ENCODE results near the gene GCHFR. TPM values are rescaled to one million over a fixed set of nuclear protein-coding genes. Genes with fewer than 3 reads are reported as not detected.

The GCHFR gene
- total and polyA plus RNA-seq, 4 donors, result 50.5 to 229 (median 119) TPM

GRCh38 chr15:40737048-40737447 lies 26.8 kb upstream of the GCHFR start:
- TF ChIP-seq RXRA (IDR thresholded peaks at IDR 0.05) (no peak), MAX (IDR thresholded peaks at IDR 0.05) (no peak), ATF3 (IDR thresholded peaks at IDR 0.05) (no peak), ZBTB33 (IDR thresholded peaks at IDR 0.05) (no peak), EGR1 (IDR thresholded peaks at IDR 0.05; ENCODE audit: low read depth in 2 of 2) (no peak)
- Histone ChIP-seq H3K9ac (ENCODE audit: low read depth in 1 of 2, low read length in 2 of 2) (no peak overlapping the region), H3K36me3 (ENCODE audit: control insufficient read depth in 4 of 4, insufficient read depth in 3 of 4, low read depth in 1 of 4, low read length in 3 of 4) (peaks cover 7 to 59% (median 48%) of the 10 kb centered on the region in 4 donors), H3K27me3 (ENCODE audit: control insufficient read depth in 4 of 4, insufficient read depth in 4 of 4, low read length in 3 of 4) (no peaks in the 10 kb centered on the region), H3K4me3 (ENCODE audit: low read depth in 1 of 3, low read length in 3 of 3) (no peak overlapping the region), H3K9me3 (ENCODE audit: control insufficient read depth in 4 of 4, low read length in 3 of 4) (no peaks in the 10 kb centered on the region), H3K27ac (ENCODE audit: low read depth in 1 of 2, low read length in 2 of 2) (no peak overlapping the region), H3K4me1 (ENCODE audit: control insufficient read depth in 4 of 4, insufficient read depth in 4 of 4, low read length in 3 of 4) (no peaks in the 10 kb centered on the region)
- WGBS, result 93% methylated on average over 3 of the region's 3 CpGs
- DNase-seq (ENCODE audit: low spot score), result no peak

GRCh38 chr15:40739047-40739446 lies 24.8 kb upstream of the GCHFR start:
- Histone ChIP-seq H3K36me3 (ENCODE audit: control insufficient read depth in 4 of 4, insufficient read depth in 3 of 4, low read depth in 1 of 4, low read length in 3 of 4) (peaks cover 5 to 69% (median 54%) of the 10 kb centered on the region in 4 donors), H3K9ac (ENCODE audit: low read depth in 1 of 2, low read length in 2 of 2) (no peak overlapping the region), H3K4me3 (ENCODE audit: low read depth in 1 of 3, low read length in 3 of 3) (no peak overlapping the region), H3K9me3 (ENCODE audit: control insufficient read depth in 4 of 4, low read length in 3 of 4) (no peaks in the 10 kb centered on the region), H3K27ac (ENCODE audit: low read depth in 1 of 2, low read length in 2 of 2) (no peak overlapping the region), H3K27me3 (ENCODE audit: control insufficient read depth in 4 of 4, insufficient read depth in 4 of 4, low read length in 3 of 4) (no peaks in the 10 kb centered on the region), H3K4me1 (ENCODE audit: control insufficient read depth in 4 of 4, insufficient read depth in 4 of 4, low read length in 3 of 4) (peaks cover 4 to 7% (median 7%) of the 10 kb centered on the region in 4 donors)
- DNase-seq (ENCODE audit: low spot score), result no peak
- TF ChIP-seq RXRA (IDR thresholded peaks at IDR 0.05) (no peak), HNF4G (IDR thresholded peaks at IDR 0.05) (no peak), GABPA (IDR thresholded peaks at IDR 0.05 in 1 of 2, conservative IDR thresholded peaks at IDR 0.05 in 1 of 2) (no peak), HNF4A (conservative IDR thresholded peaks at IDR 0.05) (no peak), TAF1 (conservative IDR thresholded peaks at IDR 0.05) (no peak), MAX (IDR thresholded peaks at IDR 0.05) (no peak), FOXA2 (IDR thresholded peaks at IDR 0.05) (no peak)
- WGBS, result 83% methylated on average over 2 of the region's 2 CpGs

GRCh38 chr15:40739854-40740253 lies 24.0 kb upstream of the GCHFR start:
- Histone ChIP-seq H3K4me3 (ENCODE audit: low read depth in 1 of 3, low read length in 3 of 3) (no peak overlapping the region), H3K27ac (ENCODE audit: low read depth in 1 of 2, low read length in 2 of 2) (no peak overlapping the region), H3K4me1 (ENCODE audit: control insufficient read depth in 4 of 4, insufficient read depth in 4 of 4, low read length in 3 of 4) (peaks cover 6 to 14% (median 11%) of the 10 kb centered on the region in 4 donors), H3K36me3 (ENCODE audit: control insufficient read depth in 4 of 4, insufficient read depth in 3 of 4, low read depth in 1 of 4, low read length in 3 of 4) (peaks cover 5 to 67% (median 55%) of the 10 kb centered on the region in 4 donors), H3K9me3 (ENCODE audit: control insufficient read depth in 4 of 4, low read length in 3 of 4) (no peaks in the 10 kb centered on the region), H3K9ac (ENCODE audit: low read depth in 1 of 2, low read length in 2 of 2) (no peak overlapping the region), H3K27me3 (ENCODE audit: control insufficient read depth in 4 of 4, insufficient read depth in 4 of 4, low read length in 3 of 4) (no peaks in the 10 kb centered on the region)
- TF ChIP-seq HNF4G (IDR thresholded peaks at IDR 0.05), result no peak
- no peak for TF ChIP-seq REST (IDR thresholded peaks at IDR 0.05)
- no peak for TF ChIP-seq SP1 (IDR thresholded peaks at IDR 0.05)
- no peak for TF ChIP-seq TAF1 (conservative IDR thresholded peaks at IDR 0.05)
- no peak for TF ChIP-seq GABPA (IDR thresholded peaks at IDR 0.05 in 1 of 2, conservative IDR thresholded peaks at IDR 0.05 in 1 of 2)
- no peak for TF ChIP-seq ZBTB33 (IDR thresholded peaks at IDR 0.05)
- TF ChIP-seq EGR1 (IDR thresholded peaks at IDR 0.05; ENCODE audit: low read depth in 2 of 2), result no peak
- TF ChIP-seq CTCF (IDR thresholded peaks at IDR 0.05; ENCODE audit: low read depth, low read length, missing input control), result no peak
- no peak for TF ChIP-seq NR2F2 (IDR thresholded peaks at IDR 0.05)
- TF ChIP-seq YY1 (IDR thresholded peaks at IDR 0.05), result no peak
- no peak for TF ChIP-seq FOXA1 (IDR thresholded peaks at IDR 0.05)
- no peak for TF ChIP-seq MAX (IDR thresholded peaks at IDR 0.05)
- no peak for DNase-seq (ENCODE audit: low spot score)
- WGBS, result 99% methylated on average over 2 of the region's 2 CpGs
